ENCODE measurements around the gene NLGN4X. TPM values are rescaled to one million over a fixed set of nuclear protein-coding genes. Genes with fewer than 3 reads are reported as not detected.

NLGN4X gene
- total RNA-seq, 2 experiments from 2014 or later = 0.21 TPM

GRCh38 chrX:6002056-6002455 is 226.6 kb downstream of the NLGN4X start:
- ATAC-seq = no peak
- no peaks in the 10 kb centered on the region for H3K9me3 Mint-ChIP-seq (ENCODE audit: low read depth)
- H3K27ac Mint-ChIP-seq = no peak overlapping the region
- no peaks in the 10 kb centered on the region for H3K4me1 Mint-ChIP-seq
- intact Hi-C loops (cut with DNase I, micrococcal nuclease) = no loop called here
- no peak overlapping the region for H3K4me3 Mint-ChIP-seq
- ChIA-PET POLR2A (no interaction called here), CTCF (no interaction called here)
- no peaks in the 10 kb centered on the region for H3K36me3 Mint-ChIP-seq (ENCODE audit: low read depth)
- no peak for DNase-seq
- H3K27me3 Mint-ChIP-seq = no peaks in the 10 kb centered on the region

GRCh38 chrX:5998901-5999300 is 229.8 kb downstream of the NLGN4X start:
- H3K27ac Mint-ChIP-seq = no peak overlapping the region
- no peaks in the 10 kb centered on the region for H3K36me3 Mint-ChIP-seq (ENCODE audit: low read depth)
- ATAC-seq = no peak
- no peak overlapping the region for H3K4me3 Mint-ChIP-seq
- no peaks in the 10 kb centered on the region for H3K9me3 Mint-ChIP-seq (ENCODE audit: low read depth)
- ChIA-PET CTCF (no interaction called here), POLR2A (no interaction called here)
- intact Hi-C loops (cut with DNase I, micrococcal nuclease) = no loop called here
- no peaks in the 10 kb centered on the region for H3K27me3 Mint-ChIP-seq
- no peak for DNase-seq
- H3K4me1 Mint-ChIP-seq = no peaks in the 10 kb centered on the region

- H3K4me1 Mint-ChIP-seq = no peaks in the 10 kb centered on the region
- H3K9me3 Mint-ChIP-seq (ENCODE audit: low read depth) = no peaks in the 10 kb centered on the region
- H3K4me3 Mint-ChIP-seq = no peak overlapping the region
- no peak overlapping the region for H3K27ac Mint-ChIP-seq
- H3K27me3 Mint-ChIP-seq = no peaks in the 10 kb centered on the region
- ChIA-PET CTCF (no interaction called here), POLR2A (no interaction called here)
- DNase-seq (no peak), ATAC-seq (no peak)
- intact Hi-C loops (cut with DNase I, micrococcal nuclease) = no loop called here
- no peaks in the 10 kb centered on the region for H3K36me3 Mint-ChIP-seq (ENCODE audit: low read depth)
These were observed 230.2 kb downstream of the NLGN4X start for GRCh38 chrX:5998456-5998855.

- Mint-ChIP-seq H3K4me1 (no peaks in the 10 kb centered on the region), H3K27ac (no peak overlapping the region), H3K27me3 (no peaks in the 10 kb centered on the region), H3K9me3 (ENCODE audit: low read depth) (no peaks in the 10 kb centered on the region), H3K4me3 (no peak overlapping the region), H3K36me3 (ENCODE audit: low read depth) (no peaks in the 10 kb centered on the region)
- ATAC-seq = no peak
- intact Hi-C loops (cut with DNase I, micrococcal nuclease) = no loop called here
- ChIA-PET CTCF (no interaction called here), POLR2A (no interaction called here)
- no peak for DNase-seq
These were observed 237.3 kb downstream of the NLGN4X start for GRCh38 chrX:5991393-5991792.

GRCh38 chrX:5979338-5979737 is 249.3 kb downstream of the NLGN4X start:
- no peak for DNase-seq
- intact Hi-C loops (cut with DNase I, micrococcal nuclease) = no loop called here
- CTCF ChIA-PET = no interaction called here
- POLR2A ChIA-PET = no interaction called here
- H3K27ac Mint-ChIP-seq = no peak overlapping the region
- no peak overlapping the region for H3K4me3 Mint-ChIP-seq
- ATAC-seq = no peak
- H3K9me3 Mint-ChIP-seq (ENCODE audit: low read depth) = no peaks in the 10 kb centered on the region
- no peaks in the 10 kb centered on the region for H3K27me3 Mint-ChIP-seq
- no peaks in the 10 kb centered on the region for H3K4me1 Mint-ChIP-seq
- H3K36me3 Mint-ChIP-seq (ENCODE audit: low read depth) = no peaks in the 10 kb centered on the region

- intact Hi-C loops (cut with DNase I, micrococcal nuclease) = no loop called here
- ATAC-seq = no peak
- Mint-ChIP-seq H3K9me3 (ENCODE audit: low read depth) (no peaks in the 10 kb centered on the region), H3K4me3 (no peak overlapping the region), H3K27ac (no peak overlapping the region), H3K27me3 (no peaks in the 10 kb centered on the region), H3K4me1 (no peaks in the 10 kb centered on the region), H3K36me3 (ENCODE audit: low read depth) (no peaks in the 10 kb centered on the region)
- POLR2A ChIA-PET = no interaction called here
- CTCF ChIA-PET = no interaction called here
- no peak for DNase-seq
These were observed 252.3 kb downstream of the NLGN4X start for GRCh38 chrX:5976332-5976731.

GRCh38 chrX:5971300-5971699 is 257.4 kb downstream of the NLGN4X start:
- CTCF ChIA-PET = no interaction called here
- no peak for ATAC-seq
- Mint-ChIP-seq H3K4me1 (no peaks in the 10 kb centered on the region), H3K27me3 (no peaks in the 10 kb centered on the region), H3K9me3 (ENCODE audit: low read depth) (no peaks in the 10 kb centered on the region), H3K27ac (no peak overlapping the region), H3K36me3 (ENCODE audit: low read depth) (no peaks in the 10 kb centered on the region), H3K4me3 (no peak overlapping the region)
- intact Hi-C loops (cut with DNase I, micrococcal nuclease) = no loop called here
- POLR2A ChIA-PET = no interaction called here
- no peak for DNase-seq

- POLR2A ChIA-PET = interaction anchor here (0.6 kb wide), 1 partner anchor 63 kb away, joined by 3 read pairs; no protein-coding TSS in a partner anchor
- DNase-seq = no peak
- H3K9me3 Mint-ChIP-seq (ENCODE audit: low read depth) = no peaks in the 10 kb centered on the region
- H3K4me3 Mint-ChIP-seq = no peak overlapping the region
- CTCF ChIA-PET = no interaction called here
- intact Hi-C loops (cut with DNase I, micrococcal nuclease) = no loop called here
- ATAC-seq = no peak
- no peaks in the 10 kb centered on the region for H3K4me1 Mint-ChIP-seq
- no peaks in the 10 kb centered on the region for H3K36me3 Mint-ChIP-seq (ENCODE audit: low read depth)
- no peak overlapping the region for H3K27ac Mint-ChIP-seq
- no peaks in the 10 kb centered on the region for H3K27me3 Mint-ChIP-seq
These were observed 263.3 kb downstream of the NLGN4X start for GRCh38 chrX:5965406-5965805.

GRCh38 chrX:5959286-5959685 is 269.4 kb downstream of the NLGN4X start:
- Mint-ChIP-seq H3K27me3 (no peaks in the 10 kb centered on the region), H3K4me1 (no peaks in the 10 kb centered on the region), H3K9me3 (ENCODE audit: low read depth) (no peaks in the 10 kb centered on the region), H3K36me3 (ENCODE audit: low read depth) (no peaks in the 10 kb centered on the region), H3K27ac (no peak overlapping the region), H3K4me3 (no peak overlapping the region)
- ATAC-seq = no peak
- no peak for DNase-seq
- CTCF ChIA-PET = no interaction called here
- intact Hi-C loops (cut with DNase I, micrococcal nuclease) = no loop called here
- POLR2A ChIA-PET = no interaction called here

- Mint-ChIP-seq H3K4me1 (no peaks in the 10 kb centered on the region), H3K36me3 (ENCODE audit: low read depth) (no peaks in the 10 kb centered on the region), H3K27me3 (no peaks in the 10 kb centered on the region), H3K9me3 (ENCODE audit: low read depth) (no peaks in the 10 kb centered on the region), H3K4me3 (no peak overlapping the region), H3K27ac (no peak overlapping the region)
- ATAC-seq = no peak
- DNase-seq = no peak
- intact Hi-C loops (cut with DNase I, micrococcal nuclease) = no loop called here
- ChIA-PET POLR2A (no interaction called here), CTCF (no interaction called here)
These were observed 270.1 kb downstream of the NLGN4X start for GRCh38 chrX:5958523-5958922.

- Mint-ChIP-seq H3K27ac (no peak overlapping the region), H3K9me3 (ENCODE audit: low read depth) (no peaks in the 10 kb centered on the region), H3K36me3 (ENCODE audit: low read depth) (no peaks in the 10 kb centered on the region), H3K27me3 (no peaks in the 10 kb centered on the region), H3K4me1 (no peaks in the 10 kb centered on the region), H3K4me3 (no peak overlapping the region)
- intact Hi-C loops (cut with DNase I, micrococcal nuclease) = no loop called here
- no peak for DNase-seq
- CTCF ChIA-PET = no interaction called here
- no peak for ATAC-seq
- POLR2A ChIA-PET = no interaction called here
These were observed 271.2 kb downstream of the NLGN4X start for GRCh38 chrX:5957506-5957905.

- Mint-ChIP-seq H3K4me3 (no peak overlapping the region), H3K9me3 (ENCODE audit: low read depth) (no peaks in the 10 kb centered on the region), H3K27me3 (no peaks in the 10 kb centered on the region), H3K36me3 (ENCODE audit: low read depth) (no peaks in the 10 kb centered on the region), H3K4me1 (no peaks in the 10 kb centered on the region), H3K27ac (no peak overlapping the region)
- POLR2A ChIA-PET = no interaction called here
- DNase-seq (no peak), ATAC-seq (no peak)
- CTCF ChIA-PET = no interaction called here
- intact Hi-C loops (cut with DNase I, micrococcal nuclease) = no loop called here
These were observed 292.2 kb downstream of the NLGN4X start for GRCh38 chrX:5936438-5936837.

GRCh38 chrX:5928224-5928623 is 300.4 kb downstream of the NLGN4X start:
- intact Hi-C loops (cut with DNase I, micrococcal nuclease) = no loop called here
- ChIA-PET POLR2A (no interaction called here), CTCF (no interaction called here)
- ATAC-seq = no peak
- no peak overlapping the region for H3K27ac Mint-ChIP-seq
- no peaks in the 10 kb centered on the region for H3K4me1 Mint-ChIP-seq
- H3K27me3 Mint-ChIP-seq = no peaks in the 10 kb centered on the region
- H3K4me3 Mint-ChIP-seq = no peak overlapping the region
- H3K9me3 Mint-ChIP-seq (ENCODE audit: low read depth) = no peaks in the 10 kb centered on the region
- H3K36me3 Mint-ChIP-seq (ENCODE audit: low read depth) = no peaks in the 10 kb centered on the region
- DNase-seq = no peak
